Measurements from ENCODE around the gene PDE10A.
"Not testable (repeated sequence)": the region's sequence is repeated elsewhere in the genome, so short reads cannot be mapped to it uniquely, and the experiment has no call there.

Gene PDE10A

DNA sequence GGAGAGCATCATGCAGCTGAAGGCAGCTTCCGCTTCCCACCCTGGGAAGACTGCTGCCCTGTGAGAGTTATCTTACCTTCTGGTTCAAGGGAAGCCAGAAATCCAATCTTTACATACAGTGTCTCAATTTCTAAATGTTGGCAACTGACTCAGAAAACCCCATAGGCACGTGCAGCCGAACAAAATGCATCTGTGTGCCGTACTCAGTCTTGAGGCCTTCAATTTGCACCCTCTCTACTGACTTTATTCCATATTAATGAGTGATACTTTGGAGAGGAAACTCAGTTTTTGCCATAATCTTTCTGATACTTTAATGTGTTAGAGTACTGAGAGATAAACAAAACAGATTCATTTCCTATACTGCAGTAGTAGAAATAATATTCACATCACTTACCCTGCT lies 181.1 kb downstream of the PDE10A start:
- H3K4me3 ChIP-seq (ENCODE audit: low read depth, low read length), result no peak overlapping the region
- TF ChIP-seq POLR2A (IDR thresholded peaks at IDR 0.05; ENCODE audit: extremely low read depth, insufficient read length) (no peak), MYC (IDR thresholded peaks at IDR 0.05; ENCODE audit: low read depth, low read length) (no peak)
- TF ChIP-seq, protein P1, sequence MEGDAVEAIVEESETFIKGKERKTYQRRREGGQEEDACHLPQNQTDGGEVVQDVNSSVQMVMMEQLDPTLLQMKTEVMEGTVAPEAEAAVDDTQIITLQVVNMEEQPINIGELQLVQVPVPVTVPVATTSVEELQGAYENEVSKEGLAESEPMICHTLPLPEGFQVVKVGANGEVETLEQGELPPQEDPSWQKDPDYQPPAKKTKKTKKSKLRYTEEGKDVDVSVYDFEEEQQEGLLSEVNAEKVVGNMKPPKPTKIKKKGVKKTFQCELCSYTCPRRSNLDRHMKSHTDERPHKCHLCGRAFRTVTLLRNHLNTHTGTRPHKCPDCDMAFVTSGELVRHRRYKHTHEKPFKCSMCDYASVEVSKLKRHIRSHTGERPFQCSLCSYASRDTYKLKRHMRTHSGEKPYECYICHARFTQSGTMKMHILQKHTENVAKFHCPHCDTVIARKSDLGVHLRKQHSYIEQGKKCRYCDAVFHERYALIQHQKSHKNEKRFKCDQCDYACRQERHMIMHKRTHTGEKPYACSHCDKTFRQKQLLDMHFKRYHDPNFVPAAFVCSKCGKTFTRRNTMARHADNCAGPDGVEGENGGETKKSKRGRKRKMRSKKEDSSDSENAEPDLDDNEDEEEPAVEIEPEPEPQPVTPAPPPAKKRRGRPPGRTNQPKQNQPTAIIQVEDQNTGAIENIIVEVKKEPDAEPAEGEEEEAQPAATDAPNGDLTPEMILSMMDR (IDR thresholded peaks at IDR 0.05; ENCODE audit: low read depth, low read length), result no peak
- TF ChIP-seq, protein P2, sequence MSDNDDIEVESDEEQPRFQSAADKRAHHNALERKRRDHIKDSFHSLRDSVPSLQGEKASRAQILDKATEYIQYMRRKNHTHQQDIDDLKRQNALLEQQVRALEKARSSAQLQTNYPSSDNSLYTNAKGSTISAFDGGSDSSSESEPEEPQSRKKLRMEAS (IDR thresholded peaks at IDR 0.05; ENCODE audit: low read depth, low read length), result no peak
- DNase-seq (ENCODE audit: low read depth), result no peak

DNA sequence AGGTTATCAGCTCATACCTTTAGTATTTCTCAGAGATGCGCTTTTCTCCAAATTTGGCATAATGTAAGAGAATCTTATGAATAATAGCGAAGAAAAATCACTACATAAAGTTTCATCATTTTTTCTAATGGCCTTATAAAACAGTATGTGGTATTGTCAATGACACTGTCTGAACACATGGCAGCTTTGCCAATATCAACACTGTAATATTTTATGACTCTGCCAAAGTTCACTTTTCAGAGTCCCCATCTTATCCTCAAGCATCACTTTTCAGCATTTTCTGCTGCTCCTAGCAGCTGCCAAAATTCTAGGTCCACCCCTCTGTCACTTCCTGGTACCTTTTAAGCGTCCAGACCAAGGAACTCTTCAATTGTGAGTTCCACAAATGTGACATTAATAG lies 182.1 kb downstream of the PDE10A start:
- no peak overlapping the region for H3K4me3 ChIP-seq (ENCODE audit: low read depth, low read length)
- no peak for TF ChIP-seq MYC (IDR thresholded peaks at IDR 0.05; ENCODE audit: low read depth, low read length)
- TF ChIP-seq, protein P2 (IDR thresholded peaks at IDR 0.05; ENCODE audit: low read depth, low read length), result no peak
- TF ChIP-seq, protein P1 (IDR thresholded peaks at IDR 0.05; ENCODE audit: low read depth, low read length), result no peak
- TF ChIP-seq POLR2A (IDR thresholded peaks at IDR 0.05; ENCODE audit: extremely low read depth, insufficient read length), result no peak
- no peak for DNase-seq (ENCODE audit: low read depth)

DNA sequence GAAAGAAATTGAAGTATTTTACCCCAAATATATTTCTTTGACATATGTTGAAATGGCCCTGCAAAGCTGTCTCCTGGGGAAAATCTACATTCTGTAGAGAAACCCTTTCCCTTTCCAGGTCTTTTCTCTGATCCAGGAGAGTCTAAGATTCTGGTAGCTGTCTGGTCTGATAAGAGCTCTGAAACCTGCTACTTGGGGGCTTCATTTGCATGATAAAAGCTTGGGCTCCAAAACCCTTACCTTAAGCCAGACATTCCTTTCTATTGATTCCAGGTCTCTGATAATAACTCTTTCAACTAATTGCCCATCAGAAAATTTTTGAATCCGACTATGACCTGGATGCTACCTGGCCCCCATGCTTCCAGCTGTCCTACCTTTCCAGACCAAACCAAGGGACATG lies 184.5 kb downstream of the PDE10A start:
- TF ChIP-seq, protein P1 (IDR thresholded peaks at IDR 0.05; ENCODE audit: low read depth, low read length), result no peak
- no peak for DNase-seq (ENCODE audit: low read depth)
- no peak overlapping the region for H3K4me3 ChIP-seq (ENCODE audit: low read depth, low read length)

DNA sequence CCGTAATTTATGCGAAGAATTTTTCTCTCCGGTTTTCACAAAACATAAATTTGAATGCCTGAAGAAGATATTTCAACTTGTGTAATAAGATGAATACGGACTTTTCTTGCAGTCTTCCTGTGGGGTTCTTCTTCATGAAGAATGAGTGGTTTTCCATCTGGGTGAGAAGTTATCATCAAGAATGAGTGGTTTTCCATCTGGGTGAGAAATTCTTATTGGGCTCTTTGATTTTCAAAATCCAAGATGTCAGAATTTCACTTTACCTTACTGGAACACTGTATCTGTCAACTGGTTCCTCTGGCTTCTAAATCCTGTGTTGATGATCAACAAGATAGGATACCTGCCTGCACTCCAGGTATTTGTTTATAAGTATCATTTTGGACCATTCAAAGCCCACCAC lies 193.6 kb downstream of the PDE10A start:
- no peak overlapping the region for H3K4me3 ChIP-seq (ENCODE audit: low read depth, low read length)
- DNase-seq (ENCODE audit: low read depth), result no peak
- TF ChIP-seq, protein P2 (IDR thresholded peaks at IDR 0.05; ENCODE audit: low read depth, low read length), result no peak
- TF ChIP-seq MYC (IDR thresholded peaks at IDR 0.05; ENCODE audit: low read depth, low read length), result no peak
- TF ChIP-seq POLR2A (IDR thresholded peaks at IDR 0.05; ENCODE audit: extremely low read depth, insufficient read length), result no peak
- TF ChIP-seq, protein P1 (IDR thresholded peaks at IDR 0.05; ENCODE audit: low read depth, low read length), result no peak

DNA sequence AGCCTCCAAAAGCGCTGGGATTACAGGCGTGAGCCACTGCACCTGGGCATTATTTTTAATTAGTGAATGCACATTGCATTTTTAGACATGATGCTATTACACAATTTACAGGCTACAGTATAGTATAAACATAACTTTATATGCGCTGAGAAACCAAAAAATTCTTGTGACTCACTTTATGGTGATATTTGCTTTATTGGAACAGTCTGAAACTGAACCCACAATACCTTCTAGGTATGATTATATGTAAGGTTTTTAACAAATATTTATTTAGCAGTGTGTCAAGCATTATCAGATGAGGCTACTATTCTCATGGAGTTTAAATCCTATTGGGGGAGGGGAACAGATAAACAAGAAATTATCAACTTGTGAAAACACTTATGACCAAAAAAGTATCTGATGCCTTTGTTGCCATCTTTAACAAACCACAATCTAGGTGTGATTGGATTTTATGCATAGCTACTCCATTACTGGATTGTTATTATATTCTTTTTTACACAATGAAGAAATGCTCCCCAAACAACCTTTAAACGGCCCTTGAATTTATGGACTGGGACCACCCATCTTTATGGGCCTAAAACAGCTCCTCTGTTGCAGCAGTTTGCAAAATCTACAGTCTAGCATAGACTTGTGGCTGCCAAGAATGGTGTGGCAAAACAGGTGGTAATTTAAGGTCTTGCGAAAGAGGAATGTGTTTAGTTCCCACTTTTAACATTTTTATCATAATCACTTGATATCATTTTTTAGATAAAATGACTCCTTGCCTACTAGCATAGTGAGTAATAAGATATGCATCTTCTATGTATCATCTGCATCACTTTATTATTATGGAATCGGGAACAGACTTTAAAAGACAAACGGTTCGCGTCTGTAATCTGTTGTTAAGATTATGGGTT lies 194.5 kb downstream of the PDE10A start:
- H3K4me3 ChIP-seq (ENCODE audit: low read depth, low read length), result no peak overlapping the region
- TF ChIP-seq, protein P2 (IDR thresholded peaks at IDR 0.05; ENCODE audit: low read depth, low read length), result no peak
- no peak for TF ChIP-seq POLR2A (IDR thresholded peaks at IDR 0.05; ENCODE audit: extremely low read depth, insufficient read length)
- TF ChIP-seq, protein P1 (IDR thresholded peaks at IDR 0.05; ENCODE audit: low read depth, low read length), result no peak
- no peak for TF ChIP-seq MYC (IDR thresholded peaks at IDR 0.05; ENCODE audit: low read depth, low read length)
- DNase-seq (ENCODE audit: low read depth), result no peak

DNA sequence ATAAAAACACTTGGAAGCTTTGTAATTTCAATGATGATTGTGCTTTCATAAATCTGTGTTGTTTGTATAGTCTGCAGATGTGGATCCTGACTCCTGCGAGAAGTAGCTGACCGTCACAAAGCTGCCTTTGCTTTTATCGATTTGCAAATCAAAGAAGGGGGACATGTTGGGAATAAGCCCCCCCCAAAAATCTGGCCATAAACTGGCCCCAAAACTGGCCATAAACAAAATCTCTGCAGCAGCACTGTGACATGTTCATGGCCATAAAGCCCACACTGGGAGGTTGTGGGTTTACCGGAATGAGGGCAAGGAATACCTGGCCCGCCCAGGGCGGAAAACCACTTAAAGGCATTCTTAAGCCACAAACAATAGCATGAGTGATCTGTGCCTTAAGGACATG lies 199.5 kb downstream of the PDE10A start:
- not testable (repeated sequence) for DNase-seq (ENCODE audit: low read depth)

DNA sequence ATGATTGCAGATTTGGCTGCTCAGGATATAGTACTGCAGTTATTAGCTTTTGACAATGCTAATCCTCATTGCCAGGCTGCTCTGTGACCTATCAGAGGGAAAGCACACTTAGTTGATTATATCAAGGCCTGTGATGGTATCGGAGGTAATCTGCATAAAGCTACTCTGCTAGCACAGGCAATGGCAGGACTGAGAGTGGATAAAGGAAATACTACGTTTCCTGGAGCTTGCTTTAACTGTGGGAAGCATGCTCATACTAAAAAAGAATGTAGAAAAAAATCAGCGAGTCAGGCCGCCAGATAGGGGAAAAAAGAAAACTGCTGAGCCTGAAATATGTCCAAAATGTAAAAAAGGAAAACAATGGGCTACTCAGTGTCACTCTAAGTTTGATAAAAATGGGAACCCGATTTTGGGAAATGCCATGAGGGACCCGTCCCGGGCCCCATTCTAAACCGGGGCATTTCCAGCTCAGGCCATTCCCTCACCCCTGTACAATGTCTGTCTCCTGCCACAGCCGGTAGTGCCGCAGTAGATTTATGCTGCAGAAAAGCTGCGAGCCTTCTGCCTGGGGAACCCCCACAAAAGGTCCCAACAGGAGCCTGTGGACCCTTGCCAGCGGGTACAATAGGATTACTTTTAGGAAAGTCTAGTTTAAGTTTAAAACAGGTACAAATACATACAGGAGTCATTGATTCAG lies 203.3 kb downstream of the PDE10A start:
- DNase-seq (ENCODE audit: low read depth); H3K4me3 ChIP-seq (ENCODE audit: low read depth, low read length): not testable (repeated sequence)

More for the DNA sequence above, 199.5 kb downstream of the PDE10A start:
- H3K4me3 ChIP-seq (ENCODE audit: low read depth, low read length), result not testable (repeated sequence)

All from NB4 (cell line).